ENCODE results near the gene LCN15. TPM values are rescaled to one million over a fixed set of nuclear protein-coding genes. Genes with fewer than 3 reads are reported as not detected.

LCN15 gene
- total and polyA plus RNA-seq, 4 donors = not detected

DNA sequence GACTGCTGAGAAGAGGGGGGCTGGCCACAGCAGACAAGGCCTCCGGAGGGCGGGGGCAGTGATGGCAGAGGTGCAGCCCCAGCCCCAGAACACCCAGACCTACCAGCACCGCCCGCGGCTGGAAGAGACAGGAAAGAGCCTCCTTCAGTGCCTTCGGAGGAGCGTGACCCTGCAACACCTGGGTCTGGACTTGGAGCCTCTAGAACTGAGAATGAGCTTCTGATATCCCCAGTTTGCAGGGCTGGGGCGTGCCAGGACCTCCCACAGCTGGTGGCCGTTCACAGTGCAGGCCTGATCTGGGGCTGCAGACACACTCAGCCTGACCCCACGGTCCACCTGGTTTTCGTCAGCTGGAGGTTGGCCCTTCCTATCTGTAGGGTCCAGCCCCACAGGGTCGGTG lies 30.7 kb downstream of the LCN15 start:
- H3K9ac ChIP-seq (ENCODE audit: low read depth in 1 of 2, low read length in 2 of 2) = no peak overlapping the region
- H3K4me3 ChIP-seq (ENCODE audit: low read depth in 1 of 3, low read length in 3 of 3) = no peak overlapping the region
- H3K9me3 ChIP-seq (ENCODE audit: control insufficient read depth in 4 of 4, low read length in 3 of 4) = no peaks in the 10 kb centered on the region
- no peak for DNase-seq (ENCODE audit: low spot score)
- H3K4me1 ChIP-seq (ENCODE audit: control insufficient read depth in 4 of 4, insufficient read depth in 4 of 4, low read length in 3 of 4) = peaks cover 0 to 10% (median 6%) of the 10 kb centered on the region in 4 donors
- TF ChIP-seq, protein P1, sequence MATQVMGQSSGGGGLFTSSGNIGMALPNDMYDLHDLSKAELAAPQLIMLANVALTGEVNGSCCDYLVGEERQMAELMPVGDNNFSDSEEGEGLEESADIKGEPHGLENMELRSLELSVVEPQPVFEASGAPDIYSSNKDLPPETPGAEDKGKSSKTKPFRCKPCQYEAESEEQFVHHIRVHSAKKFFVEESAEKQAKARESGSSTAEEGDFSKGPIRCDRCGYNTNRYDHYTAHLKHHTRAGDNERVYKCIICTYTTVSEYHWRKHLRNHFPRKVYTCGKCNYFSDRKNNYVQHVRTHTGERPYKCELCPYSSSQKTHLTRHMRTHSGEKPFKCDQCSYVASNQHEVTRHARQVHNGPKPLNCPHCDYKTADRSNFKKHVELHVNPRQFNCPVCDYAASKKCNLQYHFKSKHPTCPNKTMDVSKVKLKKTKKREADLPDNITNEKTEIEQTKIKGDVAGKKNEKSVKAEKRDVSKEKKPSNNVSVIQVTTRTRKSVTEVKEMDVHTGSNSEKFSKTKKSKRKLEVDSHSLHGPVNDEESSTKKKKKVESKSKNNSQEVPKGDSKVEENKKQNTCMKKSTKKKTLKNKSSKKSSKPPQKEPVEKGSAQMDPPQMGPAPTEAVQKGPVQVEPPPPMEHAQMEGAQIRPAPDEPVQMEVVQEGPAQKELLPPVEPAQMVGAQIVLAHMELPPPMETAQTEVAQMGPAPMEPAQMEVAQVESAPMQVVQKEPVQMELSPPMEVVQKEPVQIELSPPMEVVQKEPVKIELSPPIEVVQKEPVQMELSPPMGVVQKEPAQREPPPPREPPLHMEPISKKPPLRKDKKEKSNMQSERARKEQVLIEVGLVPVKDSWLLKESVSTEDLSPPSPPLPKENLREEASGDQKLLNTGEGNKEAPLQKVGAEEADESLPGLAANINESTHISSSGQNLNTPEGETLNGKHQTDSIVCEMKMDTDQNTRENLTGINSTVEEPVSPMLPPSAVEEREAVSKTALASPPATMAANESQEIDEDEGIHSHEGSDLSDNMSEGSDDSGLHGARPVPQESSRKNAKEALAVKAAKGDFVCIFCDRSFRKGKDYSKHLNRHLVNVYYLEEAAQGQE (IDR thresholded peaks at IDR 0.05) = no peak
- TF ChIP-seq HNF4G (IDR thresholded peaks at IDR 0.05) (no peak), RXRA (IDR thresholded peaks at IDR 0.05) (no peak), FOXA2 (IDR thresholded peaks at IDR 0.05) (no peak), SP1 (IDR thresholded peaks at IDR 0.05) (no peak), EGR1 (IDR thresholded peaks at IDR 0.05; ENCODE audit: low read depth in 2 of 2) (no peak), YY1 (IDR thresholded peaks at IDR 0.05) (no peak), NR2F2 (IDR thresholded peaks at IDR 0.05) (no peak)
- TF ChIP-seq, protein P2, sequence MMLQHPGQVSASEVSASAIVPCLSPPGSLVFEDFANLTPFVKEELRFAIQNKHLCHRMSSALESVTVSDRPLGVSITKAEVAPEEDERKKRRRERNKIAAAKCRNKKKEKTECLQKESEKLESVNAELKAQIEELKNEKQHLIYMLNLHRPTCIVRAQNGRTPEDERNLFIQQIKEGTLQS (IDR thresholded peaks at IDR 0.05) = no peak
- WGBS = 90% methylated on average over 12 of the region's 12 CpGs
- H3K36me3 ChIP-seq (ENCODE audit: control insufficient read depth in 4 of 4, insufficient read depth in 3 of 4, low read depth in 1 of 4, low read length in 3 of 4) = no peaks in the 10 kb centered on the region
- no peak overlapping the region for H3K27ac ChIP-seq (ENCODE audit: low read depth in 1 of 2, low read length in 2 of 2)
- H3K27me3 ChIP-seq (ENCODE audit: control insufficient read depth in 4 of 4, insufficient read depth in 4 of 4, low read length in 3 of 4) = no peaks in the 10 kb centered on the region

DNA sequence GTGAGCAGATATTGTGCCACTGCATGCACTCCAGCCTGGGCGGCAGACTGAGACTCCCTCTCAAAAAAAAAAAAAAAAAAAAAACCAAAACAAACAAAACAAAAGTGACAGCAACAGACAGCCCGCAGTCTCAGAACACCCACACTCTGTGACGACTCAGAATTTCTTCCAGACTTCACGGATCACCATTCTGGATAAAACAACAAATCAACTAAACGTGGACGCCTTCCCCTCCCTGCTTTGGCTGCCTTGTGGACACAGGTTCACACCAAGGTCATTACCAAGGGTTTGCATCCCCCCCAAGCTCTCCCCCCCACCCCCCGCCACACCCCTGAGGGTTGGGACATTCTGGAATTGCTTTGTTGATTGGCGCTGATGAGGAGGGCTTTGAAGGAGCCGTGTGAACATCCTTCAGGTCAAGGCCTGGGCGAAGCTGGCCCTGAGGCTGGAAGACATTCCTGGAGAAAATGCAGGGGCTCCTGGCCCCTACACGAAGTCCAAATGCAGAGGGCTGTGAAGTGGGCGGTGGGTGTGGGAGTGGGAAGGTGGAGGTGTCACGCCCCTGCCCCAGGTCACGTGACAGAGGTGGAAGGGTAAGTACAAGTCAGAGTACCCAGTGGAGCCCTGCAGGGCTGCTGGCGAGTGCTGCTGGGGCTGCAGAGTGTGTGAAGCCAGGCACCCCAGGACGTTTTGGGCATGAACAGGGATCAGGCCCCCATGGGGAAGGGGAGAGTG lies 31.7 kb downstream of the LCN15 start:
- no peak overlapping the region for H3K4me3 ChIP-seq (ENCODE audit: low read depth in 1 of 3, low read length in 3 of 3)
- no peaks in the 10 kb centered on the region for H3K27me3 ChIP-seq (ENCODE audit: control insufficient read depth in 4 of 4, insufficient read depth in 4 of 4, low read length in 3 of 4)
- H3K9ac ChIP-seq (ENCODE audit: low read depth in 1 of 2, low read length in 2 of 2) = no peak overlapping the region
- TF ChIP-seq SP1 (IDR thresholded peaks at IDR 0.05) (no peak), YY1 (IDR thresholded peaks at IDR 0.05) (no peak), RAD21 (IDR thresholded peaks at IDR 0.05) (no peak), GABPA (IDR thresholded peaks at IDR 0.05 in 1 of 2, conservative IDR thresholded peaks at IDR 0.05 in 1 of 2) (no peak), NR2F2 (IDR thresholded peaks at IDR 0.05) (no peak), TAF1 (conservative IDR thresholded peaks at IDR 0.05) (no peak), HNF4G (IDR thresholded peaks at IDR 0.05) (no peak), FOXA1 (IDR thresholded peaks at IDR 0.05) (no peak)
- TF ChIP-seq, protein P3, sequence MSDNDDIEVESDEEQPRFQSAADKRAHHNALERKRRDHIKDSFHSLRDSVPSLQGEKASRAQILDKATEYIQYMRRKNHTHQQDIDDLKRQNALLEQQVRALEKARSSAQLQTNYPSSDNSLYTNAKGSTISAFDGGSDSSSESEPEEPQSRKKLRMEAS (IDR thresholded peaks at IDR 0.05) = no peak
- TF ChIP-seq, protein P4, sequence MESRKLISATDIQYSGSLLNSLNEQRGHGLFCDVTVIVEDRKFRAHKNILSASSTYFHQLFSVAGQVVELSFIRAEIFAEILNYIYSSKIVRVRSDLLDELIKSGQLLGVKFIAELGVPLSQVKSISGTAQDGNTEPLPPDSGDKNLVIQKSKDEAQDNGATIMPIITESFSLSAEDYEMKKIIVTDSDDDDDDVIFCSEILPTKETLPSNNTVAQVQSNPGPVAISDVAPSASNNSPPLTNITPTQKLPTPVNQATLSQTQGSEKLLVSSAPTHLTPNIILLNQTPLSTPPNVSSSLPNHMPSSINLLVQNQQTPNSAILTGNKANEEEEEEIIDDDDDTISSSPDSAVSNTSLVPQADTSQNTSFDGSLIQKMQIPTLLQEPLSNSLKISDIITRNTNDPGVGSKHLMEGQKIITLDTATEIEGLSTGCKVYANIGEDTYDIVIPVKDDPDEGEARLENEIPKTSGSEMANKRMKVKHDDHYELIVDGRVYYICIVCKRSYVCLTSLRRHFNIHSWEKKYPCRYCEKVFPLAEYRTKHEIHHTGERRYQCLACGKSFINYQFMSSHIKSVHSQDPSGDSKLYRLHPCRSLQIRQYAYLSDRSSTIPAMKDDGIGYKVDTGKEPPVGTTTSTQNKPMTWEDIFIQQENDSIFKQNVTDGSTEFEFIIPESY (IDR thresholded peaks at IDR 0.05) = no peak
- TF ChIP-seq, protein P1 (IDR thresholded peaks at IDR 0.05) = no peak
- H3K27ac ChIP-seq (ENCODE audit: low read depth in 1 of 2, low read length in 2 of 2) = no peak overlapping the region
- no peaks in the 10 kb centered on the region for H3K36me3 ChIP-seq (ENCODE audit: control insufficient read depth in 4 of 4, insufficient read depth in 3 of 4, low read depth in 1 of 4, low read length in 3 of 4)
- DNase-seq (ENCODE audit: low spot score) = no peak
- H3K4me1 ChIP-seq (ENCODE audit: control insufficient read depth in 4 of 4, insufficient read depth in 4 of 4, low read length in 3 of 4) = peaks cover 0 to 15% (median 8%) of the 10 kb centered on the region in 4 donors
- H3K9me3 ChIP-seq (ENCODE audit: control insufficient read depth in 4 of 4, low read length in 3 of 4) = no peaks in the 10 kb centered on the region
- WGBS = 81% methylated on average over 16 of the region's 16 CpGs

All from liver (tissue), 9 donors.